ENCODE data around the gene RPS16.

The RPS16 gene

GRCh38 chr19:39475748-39476147 is 40.0 kb upstream of the RPS16 start:
- Histone ChIP-seq H3K27me3 (ENCODE audit: insufficient read depth, insufficient read length) (no peaks in the 10 kb centered on the region), H3K9ac (ENCODE audit: insufficient read length, low read depth) (no peak overlapping the region), H3K36me3 (ENCODE audit: insufficient read depth, insufficient read length, low read length) (peaks cover 60% of the 10 kb centered on the region), H3K4me1 (ENCODE audit: insufficient read depth, insufficient read length) (peaks cover 5% of the 10 kb centered on the region), H3K9me3 (ENCODE audit: insufficient read depth, low read length) (no peaks in the 10 kb centered on the region), H3K4me3 (ENCODE audit: insufficient read length, low read depth) (no peak overlapping the region)
- no peak for TF ChIP-seq SUZ12 (IDR thresholded peaks at IDR 0.05; ENCODE audit: extremely low read depth, insufficient read depth, insufficient read length)
- no peak for TF ChIP-seq ZNF274 (IDR thresholded peaks at IDR 0.05; ENCODE audit: low read depth, low read length)
- TF ChIP-seq YY1 (IDR thresholded peaks at IDR 0.05; ENCODE audit: insufficient read depth, insufficient read length): no peak
- DNase-seq (ENCODE audit: low read depth, low spot score): no peak

- DNase-seq (ENCODE audit: low read depth, low spot score): no peak
- Histone ChIP-seq H3K4me1 (ENCODE audit: insufficient read depth, insufficient read length) (peaks cover 5% of the 10 kb centered on the region), H3K9ac (ENCODE audit: insufficient read length, low read depth) (no peak overlapping the region), H3K36me3 (ENCODE audit: insufficient read depth, insufficient read length, low read length) (peaks cover 75% of the 10 kb centered on the region), H3K4me3 (ENCODE audit: insufficient read length, low read depth) (no peak overlapping the region), H3K9me3 (ENCODE audit: insufficient read depth, low read length) (no peaks in the 10 kb centered on the region), H3K27me3 (ENCODE audit: insufficient read depth, insufficient read length) (no peaks in the 10 kb centered on the region)
- TF ChIP-seq YY1 (IDR thresholded peaks at IDR 0.05; ENCODE audit: insufficient read depth, insufficient read length): no peak
- no peak for TF ChIP-seq SUZ12 (IDR thresholded peaks at IDR 0.05; ENCODE audit: extremely low read depth, insufficient read depth, insufficient read length)
- TF ChIP-seq ZNF274 (IDR thresholded peaks at IDR 0.05; ENCODE audit: low read depth, low read length): no peak
Observed at GRCh38 chr19:39474139-39474620, 38.4 kb upstream of the RPS16 start.

- H3K9ac ChIP-seq (ENCODE audit: insufficient read length, low read depth): no peak overlapping the region
- H3K4me3 ChIP-seq (ENCODE audit: insufficient read length, low read depth): no peak overlapping the region
- H3K4me1 ChIP-seq (ENCODE audit: insufficient read depth, insufficient read length): peaks cover 5% of the 10 kb centered on the region
- H3K36me3 ChIP-seq (ENCODE audit: insufficient read depth, insufficient read length, low read length): peaks cover 82% of the 10 kb centered on the region
- DNase-seq (ENCODE audit: low read depth, low spot score): no peak
- no peaks in the 10 kb centered on the region for H3K27me3 ChIP-seq (ENCODE audit: insufficient read depth, insufficient read length)
- H3K9me3 ChIP-seq (ENCODE audit: insufficient read depth, low read length): no peaks in the 10 kb centered on the region
- no peak for TF ChIP-seq ZNF274 (IDR thresholded peaks at IDR 0.05; ENCODE audit: low read depth, low read length)
- TF ChIP-seq YY1 (IDR thresholded peaks at IDR 0.05; ENCODE audit: insufficient read depth, insufficient read length): no peak
- no peak for TF ChIP-seq SUZ12 (IDR thresholded peaks at IDR 0.05; ENCODE audit: extremely low read depth, insufficient read depth, insufficient read length)
Observed at GRCh38 chr19:39473443-39473960, 37.8 kb upstream of the RPS16 start.

DNA sequence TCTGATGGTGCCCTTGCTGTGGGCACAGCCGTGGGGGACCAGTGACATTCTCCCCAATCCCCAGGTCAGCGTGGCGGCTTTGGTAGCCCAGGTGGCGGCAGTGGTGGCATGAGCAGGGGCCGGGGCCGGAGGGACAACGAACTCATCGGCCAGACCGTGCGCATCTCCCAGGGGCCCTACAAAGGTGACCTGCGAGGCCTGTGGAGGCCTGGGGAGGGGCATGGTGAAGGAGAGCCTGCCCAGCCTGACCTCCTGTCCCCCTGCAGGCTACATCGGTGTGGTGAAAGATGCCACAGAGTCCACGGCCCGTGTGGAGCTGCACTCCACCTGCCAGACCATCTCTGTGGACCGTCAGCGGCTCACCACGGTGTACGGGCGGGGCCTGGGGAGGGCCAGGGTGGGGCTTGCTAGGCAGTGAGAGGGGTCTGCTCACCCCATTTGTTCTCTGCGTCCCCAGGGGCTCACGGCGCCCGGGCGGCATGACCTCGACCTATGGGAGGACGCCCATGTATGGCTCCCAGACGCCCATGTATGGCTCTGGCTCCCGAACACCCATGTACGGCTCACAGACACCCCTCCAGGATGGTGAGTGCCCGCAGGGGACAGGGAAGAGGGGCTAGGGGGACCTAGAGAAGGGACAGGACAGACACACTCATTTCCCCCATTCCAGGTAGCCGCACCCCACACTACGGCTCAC is 37.1 kb upstream of the RPS16 start:
- DNase-seq (ENCODE audit: low read depth, low spot score): no peak
- Histone ChIP-seq H3K9me3 (ENCODE audit: insufficient read depth, low read length) (no peaks in the 10 kb centered on the region), H3K4me1 (ENCODE audit: insufficient read depth, insufficient read length) (peaks cover 5% of the 10 kb centered on the region), H3K9ac (ENCODE audit: insufficient read length, low read depth) (no peak overlapping the region), H3K27me3 (ENCODE audit: insufficient read depth, insufficient read length) (no peaks in the 10 kb centered on the region), H3K36me3 (ENCODE audit: insufficient read depth, insufficient read length, low read length) (peaks cover 88% of the 10 kb centered on the region), H3K4me3 (ENCODE audit: insufficient read length, low read depth) (no peak overlapping the region)
- TF ChIP-seq YY1 (IDR thresholded peaks at IDR 0.05; ENCODE audit: insufficient read depth, insufficient read length): no peak
- TF ChIP-seq ZNF274 (IDR thresholded peaks at IDR 0.05; ENCODE audit: low read depth, low read length): no peak
- TF ChIP-seq SUZ12 (IDR thresholded peaks at IDR 0.05; ENCODE audit: extremely low read depth, insufficient read depth, insufficient read length): no peak

- TF ChIP-seq YY1 (IDR thresholded peaks at IDR 0.05; ENCODE audit: insufficient read depth, insufficient read length): no peak
- H3K9ac ChIP-seq (ENCODE audit: insufficient read length, low read depth): no peak overlapping the region
- no peaks in the 10 kb centered on the region for H3K9me3 ChIP-seq (ENCODE audit: insufficient read depth, low read length)
- H3K36me3 ChIP-seq (ENCODE audit: insufficient read depth, insufficient read length, low read length): peaks cover 94% of the 10 kb centered on the region
- H3K4me1 ChIP-seq (ENCODE audit: insufficient read depth, insufficient read length): peaks cover 5% of the 10 kb centered on the region
- no peak for DNase-seq (ENCODE audit: low read depth, low spot score)
- H3K4me3 ChIP-seq (ENCODE audit: insufficient read length, low read depth): no peak overlapping the region
- H3K27me3 ChIP-seq (ENCODE audit: insufficient read depth, insufficient read length): no peaks in the 10 kb centered on the region
Observed at GRCh38 chr19:39471756-39472536, 36.2 kb upstream of the RPS16 start.

DNA sequence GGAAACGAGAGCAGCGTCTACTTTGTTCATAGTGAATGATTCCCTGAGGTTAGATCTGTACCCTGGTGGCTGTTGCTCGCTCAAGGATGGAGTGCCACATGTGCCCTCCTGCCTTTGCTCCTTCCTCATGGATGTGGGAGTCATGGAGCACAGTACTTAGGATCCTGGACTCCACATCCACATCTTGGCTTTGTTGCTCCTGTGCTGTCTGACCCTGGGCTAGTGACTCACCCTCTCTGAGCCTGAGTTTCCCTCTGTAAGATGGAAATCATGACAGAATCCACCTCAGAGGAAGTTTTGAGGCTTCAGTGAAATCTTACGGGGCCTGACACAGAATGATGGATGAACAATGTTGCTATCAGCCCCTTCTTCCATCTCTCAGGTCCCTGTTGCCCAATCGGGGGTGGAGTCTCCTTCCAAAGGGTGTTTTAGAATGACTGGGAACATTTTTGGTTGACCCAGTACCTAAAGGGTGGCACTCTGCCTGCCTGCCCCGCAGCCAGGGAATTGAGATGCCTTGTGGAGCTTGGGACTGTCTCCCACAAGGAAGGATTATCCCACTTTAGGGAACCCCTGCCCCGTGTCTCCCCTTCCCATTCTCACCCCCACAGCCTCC is 35.1 kb upstream of the RPS16 start:
- no peak for DNase-seq (ENCODE audit: low read depth, low spot score)
- Histone ChIP-seq H3K9me3 (ENCODE audit: insufficient read depth, low read length) (no peaks in the 10 kb centered on the region), H3K9ac (ENCODE audit: insufficient read length, low read depth) (no peak overlapping the region), H3K4me1 (ENCODE audit: insufficient read depth, insufficient read length) (peaks cover 5% of the 10 kb centered on the region), H3K27me3 (ENCODE audit: insufficient read depth, insufficient read length) (no peaks in the 10 kb centered on the region), H3K4me3 (ENCODE audit: insufficient read length, low read depth) (no peak overlapping the region), H3K36me3 (ENCODE audit: insufficient read depth, insufficient read length, low read length) (peaks cover 95% of the 10 kb centered on the region)
- TF ChIP-seq ZNF274 (IDR thresholded peaks at IDR 0.05; ENCODE audit: low read depth, low read length) (no peak), YY1 (IDR thresholded peaks at IDR 0.05; ENCODE audit: insufficient read depth, insufficient read length) (no peak), SUZ12 (IDR thresholded peaks at IDR 0.05; ENCODE audit: extremely low read depth, insufficient read depth, insufficient read length) (no peak)

- Histone ChIP-seq H3K4me1 (ENCODE audit: insufficient read depth, insufficient read length) (peaks cover 2% of the 10 kb centered on the region), H3K9me3 (ENCODE audit: insufficient read depth, low read length) (no peaks in the 10 kb centered on the region), H3K27me3 (ENCODE audit: insufficient read depth, insufficient read length) (no peaks in the 10 kb centered on the region), H3K36me3 (ENCODE audit: insufficient read depth, insufficient read length, low read length) (peaks cover 96% of the 10 kb centered on the region), H3K9ac (ENCODE audit: insufficient read length, low read depth) (no peak overlapping the region), H3K4me3 (ENCODE audit: insufficient read length, low read depth) (no peak overlapping the region)
- no peak for DNase-seq (ENCODE audit: low read depth, low spot score)
- TF ChIP-seq YY1 (IDR thresholded peaks at IDR 0.05; ENCODE audit: insufficient read depth, insufficient read length) (no peak), ZNF274 (IDR thresholded peaks at IDR 0.05; ENCODE audit: low read depth, low read length) (no peak)
Observed at GRCh38 chr19:39469567-39469966, 33.8 kb upstream of the RPS16 start.
